ENCODE data around the gene LIPJ. TPM values are rescaled to one million over a fixed set of nuclear protein-coding genes. Genes with fewer than 3 reads are reported as not detected.

LIPJ gene

GRCh38 chr10:88652616-88653015 lies 66.1 kb downstream of the LIPJ start:
- WGBS, 2 donors (ENCODE audit: extremely low coverage in 2 of 2, insufficient read length in 2 of 2, insufficient replicate concordance in 1 of 2): 100% methylated on average over 2 of the region's 2 CpGs; no CpG with 5 or more reads in 1 of the 2 donors
- peaks cover 0 to 2% of the 10 kb centered on the region in 2 donors for H3K36me3 ChIP-seq (replicated peaks in 1 of 2; ENCODE audit: control insufficient read depth in 2 of 2, insufficient read depth in 2 of 2, low read length in 2 of 2)
- H3K79me1 ChIP-seq (ENCODE audit: low read depth, low read length): no peaks in the 10 kb centered on the region
- no peak overlapping the region for H3K23ac ChIP-seq (ENCODE audit: low read depth, low read length, poor library complexity)
- no peak overlapping the region for H3K4me2 ChIP-seq (ENCODE audit: insufficient read depth, low read length, poor library complexity, severe bottlenecking)
- H2BK5ac ChIP-seq (ENCODE audit: low read length): no peak overlapping the region
- no peak overlapping the region for H2BK12ac ChIP-seq (ENCODE audit: low read length)
- no peak for DNase-seq (ENCODE audit: low spot score)
- H2BK120ac ChIP-seq (ENCODE audit: low read depth, low read length): no peak overlapping the region
- no peak overlapping the region for H3K4ac ChIP-seq (ENCODE audit: low read length)
- no peak overlapping the region for H2BK15ac ChIP-seq (ENCODE audit: low read length)
- H3K9ac ChIP-seq (ENCODE audit: low read depth, low read length, poor library complexity): no peak overlapping the region
- no peak overlapping the region for H2AFZ ChIP-seq (ENCODE audit: low read length)
- no peak overlapping the region for H3K18ac ChIP-seq (ENCODE audit: low read length)
- no peak overlapping the region for H3K27ac ChIP-seq (replicated peaks; ENCODE audit: low read length)
- H3K27me3 ChIP-seq (ENCODE audit: control insufficient read depth in 3 of 3, insufficient read depth in 3 of 3, low read depth in 1 of 3, low read length in 3 of 3): no peaks in the 10 kb centered on the region
- H4K8ac ChIP-seq (ENCODE audit: low read depth, low read length): no peak overlapping the region
- no peaks in the 10 kb centered on the region for H3K9me3 ChIP-seq (replicated peaks in 1 of 2; ENCODE audit: control insufficient read depth in 2 of 2, insufficient read depth in 1 of 2, low read depth in 1 of 2, low read length in 2 of 2)
- H4K91ac ChIP-seq (ENCODE audit: low read depth, low read length, poor library complexity): no peak overlapping the region
- H3K14ac ChIP-seq (ENCODE audit: low read length): no peak overlapping the region
- H3K4me3 ChIP-seq (ENCODE audit: low read length in 2 of 2): no peak overlapping the region
- H3K4me1 ChIP-seq (ENCODE audit: control insufficient read depth in 2 of 2, insufficient read depth in 1 of 2, low read depth in 1 of 2, low read length in 2 of 2): no peaks in the 10 kb centered on the region
- no peak overlapping the region for H2AK5ac ChIP-seq (ENCODE audit: low read depth, low read length)

Small RNAs within 50 kb of the gene (small RNA-seq; reads per million reads assigned to genes)
- gene RF00019 (ENCODE audit: insufficient read depth): not detected
